Lung microvascular endothelial cell (primary cell): ENCODE data around the gene ZNF618. TPM values are rescaled to one million over a fixed set of nuclear protein-coding genes. Genes with fewer than 3 reads are reported as not detected.
A peak's percentile ranks its signal among the peaks of the same experiment; 100 is the strongest.

Experiments
- DNase-seq, 2 donors: peaks; one replicate each; pipeline versions ENCODE4 v3.0.0 to v3.0.0-alpha.2; 2010; ENCODE audit warnings: low read depth in 2 of 2
- total RNA-seq: library from RNA; depleted of rRNA; stranded (reverse); fragments of >200 nt; gene quantifications from 2 replicates; pipeline ENCODE4 v1.2.1, GENCODE V29; 2014

Gene ZNF618
- total RNA-seq, 1 donor from 2014 or later, result 6.7 TPM

DNA sequence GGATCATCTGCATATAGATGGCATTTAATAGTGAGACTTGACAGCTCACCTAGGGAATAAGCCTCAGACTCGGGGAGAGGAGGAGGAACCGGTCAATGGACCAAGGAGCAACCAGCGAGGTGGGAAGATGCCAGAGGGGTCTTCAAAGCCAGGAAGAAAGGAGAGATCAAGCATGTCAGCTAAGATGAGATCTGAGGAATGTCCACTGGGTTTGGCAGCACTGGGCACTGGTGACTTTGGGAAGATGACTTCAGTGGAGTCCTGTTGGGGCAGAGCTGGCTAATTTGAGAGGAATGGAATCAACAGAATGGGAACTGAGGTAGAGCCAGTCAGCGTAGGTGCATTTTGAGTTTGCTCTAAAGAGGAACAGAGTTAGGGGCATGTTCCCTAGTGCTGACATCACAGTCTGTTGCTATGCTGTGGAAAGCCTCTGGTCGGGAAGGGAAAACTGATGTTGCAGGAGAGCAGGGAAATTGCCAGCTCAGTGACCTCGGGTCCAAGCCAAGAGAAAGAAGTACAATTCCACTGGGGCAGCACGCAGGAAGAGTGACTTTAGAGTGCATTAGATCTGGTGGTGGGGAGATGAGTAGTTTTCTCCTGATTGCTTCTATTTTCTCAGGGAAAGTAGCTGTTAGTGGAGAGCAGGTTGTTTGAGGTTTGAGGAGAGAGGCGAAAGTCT is 56.9 kb downstream of the ZNF618 start:
- peak in 1 of 2 donors; percentile 81 for DNase-seq

DNA sequence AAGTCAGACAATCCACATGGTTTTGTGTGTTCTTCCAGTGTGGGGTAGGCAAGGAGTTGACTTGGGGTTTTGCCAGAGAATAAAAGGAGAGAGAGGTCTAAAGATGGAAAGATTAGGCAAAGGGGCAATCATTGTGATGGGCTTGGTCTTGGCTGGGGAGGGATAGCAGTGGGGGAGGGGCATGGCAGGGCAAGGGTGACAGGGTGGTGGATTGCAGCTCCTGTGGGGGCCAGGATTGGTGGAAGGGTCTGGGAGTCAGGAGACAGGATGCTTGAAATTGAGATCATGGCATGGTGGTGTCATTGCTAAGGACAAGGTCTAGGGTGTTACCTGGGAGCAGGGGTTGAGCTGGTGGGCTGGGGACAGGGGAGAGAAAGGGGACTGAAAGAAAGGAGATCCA is 57.6 kb downstream of the ZNF618 start:
- DNase-seq, result no peak

DNA sequence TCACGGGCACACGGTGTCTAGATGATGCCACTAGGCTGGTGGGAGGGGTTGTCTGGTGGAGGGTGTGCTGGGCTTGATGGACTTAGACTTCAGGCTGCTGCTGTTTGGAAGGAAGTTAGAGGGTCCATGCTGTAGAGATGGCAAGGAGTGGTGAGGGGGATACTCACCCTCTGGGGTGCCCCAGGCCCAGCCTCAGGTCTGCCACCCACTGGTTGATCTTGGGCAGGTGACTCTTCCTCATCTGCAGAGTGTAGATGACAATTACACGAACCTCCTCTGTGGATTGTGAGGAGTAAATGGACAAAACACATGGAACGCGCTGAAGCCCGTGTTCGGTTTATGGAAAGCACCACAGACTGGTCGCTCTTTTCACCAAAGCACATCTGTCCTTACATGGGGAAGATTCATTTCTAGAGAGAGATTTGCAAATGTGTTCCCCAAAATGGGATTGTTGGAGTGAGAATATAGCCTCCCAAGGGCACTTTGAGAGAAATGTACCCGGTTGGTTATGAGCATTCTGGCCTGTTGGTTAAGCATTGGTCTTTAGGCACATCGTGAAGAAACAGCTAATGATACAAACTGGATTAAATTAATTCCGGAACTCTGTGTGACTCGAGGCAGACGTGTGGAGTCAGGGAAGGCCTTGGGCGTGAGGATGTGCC is 58.2 kb downstream of the ZNF618 start:
- DNase-seq, result no peak

DNA sequence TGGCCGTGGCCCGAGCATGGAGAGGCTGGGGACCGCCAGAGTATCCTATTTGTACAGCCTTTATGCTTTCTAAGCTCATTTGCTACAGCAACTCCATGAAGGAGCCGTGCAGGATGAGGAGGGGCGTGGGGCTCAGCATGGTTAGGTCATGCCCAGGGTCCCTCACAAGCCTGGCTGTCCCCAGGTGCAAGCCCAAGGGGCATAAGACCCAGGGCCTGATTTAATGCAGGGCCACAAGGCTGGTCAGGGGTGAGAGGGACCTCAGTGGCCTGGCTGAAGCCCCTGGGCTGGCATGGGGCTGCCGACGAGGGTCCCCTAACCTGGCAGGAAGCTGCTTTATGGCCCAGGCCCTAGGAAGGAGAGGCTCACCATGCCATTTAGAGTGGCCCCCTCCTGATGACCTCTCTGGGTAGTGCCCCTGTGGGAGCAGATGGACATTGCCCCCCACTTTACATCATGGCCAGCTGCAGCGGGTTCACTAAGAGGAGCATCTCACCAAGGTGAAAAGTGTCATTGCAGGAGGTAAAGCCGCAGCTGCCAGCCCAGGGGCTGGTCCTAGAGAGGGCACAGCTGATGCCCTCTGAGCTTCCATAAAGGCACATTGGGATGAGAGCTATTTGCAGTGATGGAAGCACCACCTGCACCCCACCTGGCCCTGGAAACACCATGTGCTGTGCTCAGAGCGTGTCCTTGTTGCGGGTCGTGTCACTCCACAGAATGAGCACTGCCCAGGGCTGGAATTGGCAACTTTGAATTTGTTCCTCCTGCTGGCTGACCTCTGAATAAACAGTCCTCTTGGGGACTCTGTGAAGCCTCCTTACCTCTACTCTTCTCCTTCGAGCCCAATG is 58.9 kb downstream of the ZNF618 start:
- no peak for DNase-seq

DNA sequence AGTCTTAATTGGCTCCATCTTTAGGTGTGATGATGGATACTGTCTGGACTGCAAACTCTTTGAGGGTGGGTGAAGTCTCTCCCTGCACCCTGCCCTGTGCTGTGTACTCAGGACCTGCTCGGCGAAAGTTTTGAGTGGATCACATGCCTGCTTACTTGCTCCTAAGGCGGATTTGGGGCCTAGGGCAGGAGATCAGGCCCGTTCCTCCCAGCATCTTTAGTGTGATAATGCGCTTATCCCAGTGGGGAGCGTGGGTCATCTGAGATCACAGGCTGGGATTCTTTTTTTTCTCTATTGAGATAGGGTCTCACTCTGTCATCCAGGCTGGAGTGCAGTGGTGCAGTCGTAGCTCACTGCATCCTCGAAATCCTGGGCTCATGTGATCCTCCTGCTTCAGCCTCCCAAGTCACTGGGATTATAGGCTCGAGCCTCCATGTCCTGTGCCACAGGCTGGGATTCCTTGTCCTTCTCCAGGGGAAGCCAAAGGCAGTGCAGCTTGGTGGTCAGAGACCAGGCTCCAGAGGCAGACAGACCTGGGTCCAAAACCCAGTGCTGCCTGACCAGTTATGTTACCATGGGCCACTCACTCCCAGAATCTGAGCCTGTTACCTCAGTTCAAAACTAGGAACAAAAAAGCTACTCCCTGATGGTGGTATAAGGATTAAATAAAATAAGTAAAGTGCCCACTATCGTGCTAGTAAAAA is 59.7 kb downstream of the ZNF618 start:
- DNase-seq, result no peak

DNA sequence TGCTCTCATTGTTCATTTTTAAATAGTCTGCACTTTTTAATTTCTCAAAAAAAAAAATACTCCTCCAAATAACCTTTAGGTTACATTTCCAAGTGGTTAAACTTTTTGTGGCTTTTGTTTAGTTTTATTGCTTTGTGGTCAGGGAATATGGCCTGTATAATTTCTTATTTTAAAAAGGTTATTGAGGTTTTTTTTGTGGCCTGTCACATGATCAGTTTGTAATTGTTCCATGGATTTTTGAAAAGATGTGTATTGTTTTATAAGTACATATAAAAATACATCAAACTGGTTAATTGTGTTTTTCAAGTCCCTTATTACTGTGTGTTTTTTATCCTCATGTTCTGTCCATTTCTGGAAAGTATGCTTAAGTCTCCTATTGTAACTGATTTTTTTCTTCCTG is 64.0 kb downstream of the ZNF618 start:
- no peak for DNase-seq

DNA sequence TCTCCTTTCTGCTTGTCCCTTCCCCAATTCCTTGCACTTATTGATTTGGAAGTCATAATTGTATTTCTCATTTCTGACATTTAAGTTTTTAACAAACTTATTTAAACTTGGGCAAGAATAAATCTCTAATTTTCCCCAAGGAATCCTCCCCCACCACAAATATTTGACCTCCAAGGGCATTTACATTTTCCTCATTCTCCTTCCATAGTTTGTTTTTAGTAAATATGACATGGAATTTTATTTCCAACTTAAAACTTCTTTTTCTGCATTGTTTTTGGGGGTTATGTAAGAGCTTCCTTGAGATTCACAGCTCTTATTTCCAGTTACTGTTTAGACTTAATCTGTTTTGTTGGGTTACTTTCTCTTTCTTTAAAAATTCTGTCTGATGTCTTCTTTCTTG is 64.9 kb downstream of the ZNF618 start:
- DNase-seq, result no peak

DNA sequence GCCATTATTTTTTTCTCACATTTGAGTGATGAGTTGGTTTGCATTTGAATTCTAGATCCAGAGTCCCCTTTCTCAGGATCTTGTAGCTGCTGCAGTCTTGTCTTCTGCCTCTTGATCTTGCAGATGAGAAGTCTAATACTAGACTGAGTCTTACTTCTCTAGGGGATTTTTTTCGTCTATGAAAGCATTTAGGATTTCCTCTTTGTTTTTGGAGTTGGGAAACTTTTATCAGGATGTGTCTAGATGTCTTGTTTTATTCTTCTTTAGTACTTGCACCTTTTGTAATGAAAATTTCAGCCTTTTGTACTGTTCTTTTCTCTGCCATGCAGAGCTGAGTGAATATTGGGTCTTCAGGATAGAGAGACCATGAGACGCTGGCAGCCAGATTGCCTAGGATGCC is 65.4 kb downstream of the ZNF618 start:
- no peak for DNase-seq

DNA sequence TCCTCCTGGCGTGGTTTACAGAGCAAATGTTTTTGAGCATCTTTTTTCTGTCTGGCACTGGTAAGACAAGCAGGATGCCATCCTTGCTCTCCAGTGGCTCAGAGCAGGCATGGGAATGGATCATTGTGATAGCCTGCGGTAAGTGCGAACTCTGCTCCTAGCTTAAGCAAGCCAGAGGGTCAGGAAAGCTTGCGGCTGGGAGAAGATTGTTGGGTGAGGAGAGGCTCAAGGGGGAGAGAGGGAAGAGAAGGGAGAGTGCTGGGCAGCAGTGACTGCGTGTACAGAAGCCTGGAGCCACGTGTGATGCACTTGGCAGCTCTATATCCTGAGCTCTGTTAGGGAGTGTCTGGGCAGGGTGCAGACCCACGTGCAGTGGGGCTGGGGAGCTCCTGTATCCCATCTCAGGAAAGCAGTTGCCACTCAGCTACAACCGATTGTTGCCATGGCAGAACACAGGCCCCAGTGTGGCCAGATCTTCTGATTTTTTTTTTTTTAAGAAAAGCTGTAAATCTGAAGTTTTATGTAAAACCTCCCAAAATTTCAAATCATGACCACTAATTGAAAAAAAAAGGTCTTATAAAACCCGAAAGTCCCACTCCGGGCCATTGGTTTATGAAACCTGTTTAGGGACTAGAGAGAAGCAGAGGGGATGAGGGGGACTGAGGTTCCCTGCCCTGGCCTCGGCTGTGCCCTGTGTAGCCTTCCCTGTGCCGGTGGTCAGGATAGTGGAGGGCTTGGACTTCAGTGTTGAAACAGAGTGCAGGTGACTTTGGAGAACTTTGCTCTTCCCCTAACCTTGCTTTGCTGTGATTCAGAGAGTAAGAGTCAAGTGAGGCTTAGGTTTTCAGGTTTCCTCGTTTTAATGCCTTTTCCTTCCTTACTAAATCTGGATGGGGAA is 67.3 kb downstream of the ZNF618 start:
- no peak for DNase-seq

DNA sequence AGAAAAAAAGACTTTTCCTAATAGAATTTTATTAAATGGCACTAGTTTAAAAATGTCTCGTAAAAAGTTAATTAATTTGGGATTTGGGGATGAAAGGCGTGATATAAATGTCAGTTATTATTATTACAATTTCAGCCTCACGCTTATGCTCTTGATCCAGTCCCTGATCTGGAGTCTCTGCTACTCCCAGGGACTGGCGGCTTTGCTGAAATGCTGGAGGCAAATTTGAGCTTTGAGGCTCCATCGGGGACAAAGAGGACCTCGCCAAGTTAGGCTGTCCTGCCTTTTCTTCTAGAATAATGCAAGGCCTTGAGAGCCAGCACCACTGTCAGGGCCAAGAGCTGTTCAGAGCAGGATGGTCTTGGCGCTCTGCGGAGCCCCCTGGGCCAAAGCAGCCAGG is 69.7 kb downstream of the ZNF618 start:
- no peak for DNase-seq

DNA sequence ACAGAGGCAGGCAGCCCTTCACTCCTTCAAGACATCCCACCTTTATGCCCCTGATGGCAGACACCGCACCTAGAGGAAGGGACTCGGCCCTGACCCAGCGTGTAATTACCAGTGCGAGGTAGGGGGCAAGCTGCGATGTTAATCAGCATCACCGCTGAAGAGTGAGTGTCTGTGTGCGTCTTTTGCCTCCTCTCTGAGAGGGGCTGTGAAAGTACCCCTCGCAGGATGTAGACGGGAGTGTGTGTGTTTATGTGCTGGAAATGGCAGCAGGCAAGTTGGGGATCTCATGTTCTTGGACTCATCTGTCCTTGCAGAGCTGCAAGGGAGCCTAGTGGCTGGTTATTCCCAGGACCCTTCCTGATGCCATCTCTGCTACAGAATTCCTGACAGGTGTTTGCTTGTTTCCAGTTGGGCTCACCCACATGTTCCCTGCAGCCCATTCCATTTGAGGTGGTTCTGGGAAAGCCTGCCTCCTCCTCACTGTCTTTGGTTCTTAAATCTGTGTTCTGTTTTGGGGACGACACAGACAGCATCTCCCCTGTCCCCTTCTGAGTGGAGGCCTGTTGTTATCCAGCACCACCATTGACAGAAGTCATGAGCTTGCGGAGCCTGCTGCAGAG is 70.5 kb downstream of the ZNF618 start:
- no peak for DNase-seq

DNA sequence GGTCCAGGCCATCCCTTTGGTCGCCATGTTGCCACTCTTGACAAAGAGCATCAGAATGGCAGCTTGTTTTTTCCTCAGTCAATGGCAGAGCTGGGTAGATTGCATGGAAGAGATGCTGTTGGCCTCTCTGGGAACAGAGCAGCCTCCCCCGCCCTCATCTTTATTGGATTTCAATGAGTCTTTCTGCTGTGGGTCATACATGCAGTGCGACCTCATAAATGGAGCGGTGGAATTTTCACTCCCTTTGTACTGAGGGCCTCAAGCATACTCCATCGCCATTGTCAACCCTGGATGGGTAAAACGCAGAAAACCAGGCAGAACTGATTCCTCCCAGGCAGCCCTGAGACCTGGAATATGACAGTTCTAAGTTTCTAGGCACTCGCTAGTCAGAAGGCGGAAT is 71.8 kb downstream of the ZNF618 start:
- DNase-seq, result no peak

DNA sequence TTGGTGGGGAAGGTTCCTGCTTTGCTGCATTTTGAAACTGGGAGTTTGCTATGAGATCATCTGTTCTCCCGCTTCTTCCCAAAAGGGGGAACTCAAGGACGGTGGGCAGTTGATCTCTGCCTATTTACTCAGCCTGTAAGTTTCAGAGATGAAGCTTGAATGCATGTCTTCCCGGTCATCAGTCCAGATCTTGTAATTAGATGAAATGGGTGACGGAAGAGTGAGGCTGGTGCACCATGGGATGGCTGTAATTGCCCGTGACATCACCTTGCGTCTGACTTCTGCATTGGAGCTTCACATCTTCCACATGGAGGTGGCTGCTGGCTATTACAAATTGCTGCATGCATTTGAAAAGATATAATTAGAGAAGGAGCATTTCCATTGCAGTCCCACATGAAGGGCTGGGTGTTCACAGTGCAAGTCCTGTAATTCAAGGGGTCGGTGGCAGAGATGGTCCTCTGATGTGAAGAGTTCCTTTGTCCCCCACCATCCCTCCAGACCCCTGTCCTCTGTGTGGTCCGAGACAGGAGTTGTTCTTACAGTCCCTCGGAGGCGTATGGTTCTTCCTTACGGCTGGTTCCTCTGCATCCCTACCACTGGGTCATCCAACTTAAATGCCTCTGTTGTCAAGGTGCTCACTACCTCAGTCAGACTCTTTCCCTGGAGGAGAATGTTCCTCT is 72.9 kb downstream of the ZNF618 start:
- no peak for DNase-seq

DNA sequence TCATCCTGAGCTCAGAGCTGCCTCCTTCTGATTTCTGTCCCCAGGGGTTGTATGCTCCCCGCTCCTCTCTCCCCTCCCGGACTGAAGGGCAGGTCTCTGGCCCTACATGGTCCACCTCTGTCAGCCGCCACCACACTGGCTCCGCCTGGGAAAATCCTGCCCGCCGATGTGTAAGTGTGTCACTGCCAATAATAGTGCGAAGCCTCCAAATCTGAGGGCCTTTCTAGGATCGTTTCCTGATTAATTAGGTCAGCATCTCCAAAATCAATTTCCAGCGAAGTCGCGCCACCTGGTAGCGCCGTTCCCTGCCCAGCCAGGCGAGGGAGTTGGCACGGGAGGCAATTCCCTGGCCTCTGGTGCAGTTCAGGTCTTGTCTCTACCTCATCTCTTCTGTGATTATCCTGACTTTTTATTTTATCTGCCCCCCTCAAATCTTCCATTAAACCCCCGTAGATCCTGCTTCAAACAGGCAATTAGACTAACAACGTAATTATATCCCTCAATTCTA is 73.5 kb downstream of the ZNF618 start:
- no peak for DNase-seq

DNA sequence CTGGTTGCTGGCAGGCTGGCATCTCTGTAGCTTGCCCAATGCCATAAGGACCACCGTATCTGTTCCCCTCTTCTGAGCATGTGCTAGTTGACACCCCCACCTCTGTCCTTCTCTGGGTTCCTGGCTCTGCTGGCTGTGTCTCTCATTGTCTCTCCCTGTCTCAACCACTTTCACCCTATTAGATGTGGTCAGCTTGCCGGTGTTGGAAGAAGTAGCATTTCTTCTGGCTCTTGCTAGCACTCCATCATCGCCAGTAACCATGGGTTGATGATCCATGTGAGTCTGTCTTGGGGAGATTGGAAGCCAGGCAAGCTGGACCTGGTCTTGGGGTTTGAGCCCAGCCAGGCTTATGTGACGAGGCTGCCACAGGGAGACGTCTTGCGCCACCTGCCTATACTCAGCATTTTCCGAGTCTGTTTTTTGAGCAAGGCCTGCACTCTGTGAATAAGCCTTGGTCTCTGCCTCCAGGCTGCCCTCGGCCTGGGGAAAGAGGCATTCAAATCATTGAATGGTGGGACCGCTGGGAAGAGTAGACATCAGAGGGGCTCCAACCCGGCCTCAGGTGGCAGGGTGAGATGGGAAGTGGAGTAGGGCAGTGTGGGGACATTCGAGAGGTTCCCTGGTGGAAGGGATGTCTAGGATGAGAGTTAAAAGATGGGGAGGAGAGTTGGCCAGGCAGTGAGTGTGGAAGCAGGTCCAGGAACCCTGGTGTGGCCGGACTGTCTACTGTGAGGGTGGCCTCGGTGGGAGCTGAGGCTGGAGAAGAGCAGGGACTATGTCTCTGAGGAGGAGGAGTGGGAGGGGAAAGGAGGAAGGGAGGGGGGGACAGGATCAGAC is 74.3 kb downstream of the ZNF618 start:
- DNase-seq, result no peak

DNA sequence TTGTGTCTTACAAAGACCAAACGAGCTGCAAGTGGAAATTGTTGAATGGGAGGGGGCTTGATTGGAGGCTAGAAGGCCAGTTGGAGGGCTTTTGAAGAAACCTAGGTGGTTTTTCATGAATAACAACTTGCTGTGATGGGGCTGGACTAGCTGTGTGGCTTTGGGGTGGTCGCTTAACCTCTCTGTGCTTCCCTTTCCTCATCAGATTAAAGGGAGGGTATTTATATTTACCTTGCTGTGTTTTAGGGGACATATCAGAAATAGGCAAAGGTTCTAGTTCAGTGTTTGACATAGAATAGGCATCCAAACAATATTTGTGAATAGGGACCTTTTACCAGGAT is 74.9 kb downstream of the ZNF618 start:
- DNase-seq, result no peak

DNA sequence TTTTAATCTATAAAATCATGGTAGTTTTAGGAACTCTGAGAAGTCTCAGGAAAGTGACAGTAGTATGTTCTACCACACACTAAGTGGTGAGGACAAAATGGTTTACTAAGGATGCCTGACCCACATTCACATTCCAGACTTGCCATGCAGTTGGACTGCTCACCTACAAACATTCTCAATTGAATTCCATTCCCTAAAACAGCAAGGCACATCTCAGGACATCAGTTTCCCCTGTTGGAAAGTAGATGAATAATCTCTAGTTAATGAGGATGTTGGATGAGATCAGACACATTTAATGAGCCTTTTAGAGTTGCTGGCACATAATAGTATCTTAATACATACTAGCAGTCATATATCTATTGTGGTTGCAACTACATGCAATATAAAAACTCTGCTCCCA is 76.6 kb downstream of the ZNF618 start:
- no peak for DNase-seq

DNA sequence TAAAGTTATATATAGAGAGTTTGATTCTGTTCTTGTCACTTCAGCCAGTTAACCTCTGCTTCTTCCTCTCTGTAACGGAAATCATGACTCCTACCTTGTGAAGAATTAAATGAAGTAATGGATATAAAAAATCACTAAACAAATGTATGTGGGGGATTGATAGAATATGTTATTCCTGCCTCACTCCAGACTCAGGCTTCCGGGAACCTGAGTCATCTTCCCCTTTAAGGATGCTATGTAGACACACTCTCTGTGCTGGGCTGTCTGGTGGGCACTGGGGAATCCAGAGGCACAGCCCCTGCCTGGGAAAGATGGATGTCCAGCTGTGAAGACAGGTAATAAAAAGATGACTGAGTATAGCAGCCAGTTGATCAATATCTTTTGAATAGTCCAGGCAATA is 77.4 kb downstream of the ZNF618 start:
- DNase-seq, result peak; percentile 24 to 90

DNA sequence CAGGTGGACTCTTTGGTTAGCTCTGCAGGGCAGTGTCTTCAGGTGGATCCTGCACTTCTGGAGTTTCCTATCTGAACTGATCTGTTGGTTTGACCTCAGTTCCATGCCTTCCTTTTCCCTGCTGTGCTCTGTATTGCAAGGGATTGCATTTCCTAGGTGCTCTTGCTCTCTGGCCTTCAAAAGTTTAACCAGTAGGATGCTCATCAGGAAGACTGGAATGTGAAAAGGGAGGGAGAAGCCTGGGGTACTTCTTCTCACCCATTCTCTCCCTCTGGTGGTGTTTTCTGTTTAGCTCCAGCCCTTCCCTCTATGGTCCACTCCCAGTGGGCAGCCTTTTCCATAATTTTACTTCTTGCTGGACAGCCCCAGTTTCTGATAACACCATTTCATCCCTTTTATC is 78.5 kb downstream of the ZNF618 start:
- no peak for DNase-seq
